ENCODE measurements around the gene VTCN1.

VTCN1 gene

GRCh38 chr1:117209094-117209493 lies 1.6 kb downstream of the VTCN1 start:
- DNase-seq, result no peak

GRCh38 chr1:117208580-117208979 lies 2.1 kb downstream of the VTCN1 start:
- no peak for DNase-seq

- DNase-seq, result no peak
These were observed 5.4 kb downstream of the VTCN1 start for GRCh38 chr1:117205368-117205767.

- no peak for DNase-seq
These were observed 8.9 kb downstream of the VTCN1 start for GRCh38 chr1:117201808-117202207.

GRCh38 chr1:117198097-117198496 lies 12.6 kb downstream of the VTCN1 start:
- no peak for DNase-seq

- no peak for DNase-seq
These were observed 21.0 kb downstream of the VTCN1 start for GRCh38 chr1:117189726-117190125.

GRCh38 chr1:117188816-117189437 lies 21.8 kb downstream of the VTCN1 start:
- DNase-seq, result peak; percentile 9

- peak; percentile 33 for DNase-seq
These were observed 22.4 kb downstream of the VTCN1 start for GRCh38 chr1:117188170-117188815.

GRCh38 chr1:117183112-117183511 lies 27.6 kb downstream of the VTCN1 start:
- DNase-seq, result no peak

- no peak for DNase-seq
These were observed 28.4 kb downstream of the VTCN1 start for GRCh38 chr1:117182319-117182718.

- no peak for DNase-seq
These were observed 29.1 kb downstream of the VTCN1 start for GRCh38 chr1:117181630-117182041.

GRCh38 chr1:117180147-117180967 lies 30.4 kb downstream of the VTCN1 start:
- DNase-seq, result no peak

GRCh38 chr1:117179471-117179870 lies 31.3 kb downstream of the VTCN1 start:
- no peak for DNase-seq

GRCh38 chr1:117178756-117179155 lies 32.0 kb downstream of the VTCN1 start:
- DNase-seq, result peak; percentile 26

GRCh38 chr1:117177376-117177775 lies 33.4 kb downstream of the VTCN1 start:
- no peak for DNase-seq

GRCh38 chr1:117176579-117176978 lies 34.1 kb downstream of the VTCN1 start:
- peak; percentile 34 for DNase-seq

- DNase-seq, result no peak
These were observed 35.9 kb downstream of the VTCN1 start for GRCh38 chr1:117174851-117175250.

- DNase-seq, result no peak
These were observed 37.0 kb downstream of the VTCN1 start for GRCh38 chr1:117173691-117174090.

- no peak for DNase-seq
These were observed 37.7 kb downstream of the VTCN1 start for GRCh38 chr1:117173006-117173405.

GRCh38 chr1:117171900-117172511 lies 38.7 kb downstream of the VTCN1 start:
- no peak for DNase-seq

- no peak for DNase-seq
These were observed 40.7 kb downstream of the VTCN1 start for GRCh38 chr1:117169871-117170596.

- DNase-seq, result no peak
These were observed 43.3 kb downstream of the VTCN1 start for GRCh38 chr1:117167402-117167801.

- no peak for DNase-seq
These were observed 44.7 kb downstream of the VTCN1 start for GRCh38 chr1:117166076-117166475.
